ENCODE measurements around the gene FAM219B. TPM values are rescaled to one million over a fixed set of nuclear protein-coding genes. Genes with fewer than 3 reads are reported as not detected.
A peak's percentile ranks its signal among the peaks of the same experiment; 100 is the strongest.
"Not testable (repeated sequence)": the region's sequence is repeated elsewhere in the genome, so short reads cannot be mapped to it uniquely, and the experiment has no call there.

FAM219B gene, protein sequence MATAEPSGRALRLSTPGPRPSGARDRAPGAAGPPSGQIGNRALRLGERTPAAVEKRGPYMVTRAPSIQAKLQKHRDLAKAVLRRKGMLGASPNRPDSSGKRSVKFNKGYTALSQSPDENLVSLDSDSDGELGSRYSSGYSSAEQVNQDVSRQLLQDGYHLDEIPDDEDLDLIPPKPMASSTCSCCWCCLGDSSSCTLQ
- total RNA-seq (2014; rRNA removed; shearing (Covaris generic)): 20.4 and 27.4 TPM in 2 replicates
- polyA plus RNA-seq (2015; cell fraction: cytosol; rRNA removed): 18.5 and 20.8 TPM in 2 replicates
- 91.1 and 109 TPM in 2 replicates for polyA plus RNA-seq (2015; cell fraction: nucleus; rRNA removed)

DNA sequence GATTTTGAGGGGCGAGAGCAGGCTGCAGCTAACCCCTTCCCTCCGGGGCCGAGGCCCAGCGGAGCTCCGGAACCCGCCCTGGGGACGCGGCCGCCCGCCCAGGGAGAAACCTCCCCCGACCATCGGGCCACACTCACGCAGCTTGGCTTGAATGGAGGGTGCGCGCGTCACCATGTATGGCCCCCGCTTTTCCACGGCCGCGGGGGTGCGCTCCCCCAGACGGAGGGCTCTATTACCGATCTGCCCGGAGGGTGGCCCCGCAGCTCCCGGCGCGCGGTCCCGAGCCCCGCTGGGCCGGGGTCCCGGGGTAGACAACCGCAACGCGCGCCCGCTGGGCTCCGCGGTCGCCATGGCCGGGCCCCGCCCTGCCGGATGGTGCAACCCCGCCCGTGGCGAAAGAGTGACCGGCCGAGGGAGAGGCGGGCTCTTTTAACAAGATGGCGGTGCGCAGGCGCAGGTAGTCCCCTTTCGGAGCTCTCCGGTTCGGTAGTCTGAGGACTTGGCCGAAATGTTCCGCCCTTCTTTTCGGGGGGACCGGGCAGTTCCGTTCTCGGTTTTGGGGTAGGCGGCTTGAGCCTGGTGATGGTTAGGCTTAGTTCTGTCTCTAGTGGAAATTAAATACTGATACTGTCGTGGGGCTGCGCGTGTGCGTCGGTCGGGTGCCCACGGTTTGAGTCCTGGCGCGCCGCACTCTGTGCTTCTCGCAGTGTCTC, at the start of gene FAM219B:
Gene FAM219B (minus strand): TSS at position 402 of the 713 bp plus-strand sequence. CDS start 51 bp downstream, at position 351.
- DNase-seq (ENCODE audit: low read depth): peak; percentile 69

- DNase-seq (ENCODE audit: low read depth): no peak
These were observed 49.4 kb upstream of the FAM219B start for GRCh38 chr15:74955796-74956647.

- DNase-seq (ENCODE audit: low read depth): no peak
These were observed 48.4 kb upstream of the FAM219B start for GRCh38 chr15:74955017-74955416.

DNA sequence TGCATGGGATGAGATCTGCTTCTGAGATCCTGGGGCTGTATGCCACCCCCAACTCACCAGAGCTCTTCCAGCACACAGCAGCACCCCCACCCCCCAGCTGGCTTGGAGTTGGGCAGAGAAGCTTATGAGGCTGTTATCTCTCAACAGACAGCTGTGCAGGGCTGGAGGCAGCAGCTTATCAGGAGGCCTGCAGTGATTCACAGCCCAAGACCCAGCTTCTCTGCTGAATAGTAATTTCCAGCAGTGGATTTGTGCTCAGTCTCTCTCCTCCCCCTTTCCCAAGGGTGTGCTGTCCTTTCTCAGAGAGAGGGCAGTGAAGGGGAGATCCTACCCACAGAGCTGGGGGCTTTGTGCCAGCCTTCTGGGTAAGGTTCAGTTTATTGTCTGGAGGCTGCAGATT, 47.9 kb upstream of the FAM219B start:
- no peak for DNase-seq (ENCODE audit: low read depth)

GRCh38 chr15:74951006-74951405, 44.4 kb upstream of the FAM219B start:
- DNase-seq (ENCODE audit: low read depth): no peak

GRCh38 chr15:74950078-74950908, 43.6 kb upstream of the FAM219B start:
- peak; percentile 65 for DNase-seq (ENCODE audit: low read depth)

DNA sequence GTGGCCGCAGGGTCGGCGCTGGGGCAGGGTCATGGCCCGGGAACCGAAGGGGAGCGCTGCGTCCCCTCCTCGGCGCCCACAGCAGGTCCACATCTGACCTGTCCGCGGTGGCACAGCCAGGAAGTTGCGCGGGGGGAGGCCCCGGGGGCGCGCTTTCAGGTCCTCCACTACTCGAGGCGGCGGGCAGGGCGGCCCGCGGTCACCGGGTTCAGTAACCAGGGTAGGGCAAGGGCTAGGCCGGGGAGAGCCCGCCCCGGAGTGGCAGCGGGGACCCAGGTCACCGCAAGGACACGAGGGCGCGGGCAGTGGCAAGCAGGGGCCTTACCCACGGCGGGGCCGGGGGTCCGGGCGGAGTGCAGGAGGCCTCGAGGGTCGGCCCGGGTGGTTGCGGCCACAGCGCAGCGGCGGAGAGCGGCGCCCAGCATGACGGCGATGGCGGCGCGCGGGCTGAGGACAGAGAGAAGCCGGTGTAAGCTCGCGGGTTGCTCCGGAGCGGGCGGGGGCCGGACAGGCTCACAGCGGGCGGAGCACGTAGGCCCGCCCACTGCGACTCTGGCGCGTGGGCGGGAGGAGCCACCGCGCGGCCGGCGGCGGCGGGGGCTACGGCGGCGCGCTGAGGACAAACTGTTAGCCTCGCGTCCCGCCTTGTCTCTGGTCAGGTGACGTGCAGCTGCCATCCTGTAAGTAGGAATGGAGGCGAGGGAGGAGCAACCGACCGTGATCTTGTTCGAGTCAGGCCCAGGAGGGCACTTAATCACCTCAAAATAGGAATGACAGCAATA, 31.1 kb upstream of the FAM219B start, which contains the start of gene COX5A:
Gene COX5A (minus strand): TSS at position 484 of the 782 bp plus-strand sequence. CDS start 59 bp downstream, at position 425.
- peak; percentile 94 for DNase-seq (ENCODE audit: low read depth)

DNA sequence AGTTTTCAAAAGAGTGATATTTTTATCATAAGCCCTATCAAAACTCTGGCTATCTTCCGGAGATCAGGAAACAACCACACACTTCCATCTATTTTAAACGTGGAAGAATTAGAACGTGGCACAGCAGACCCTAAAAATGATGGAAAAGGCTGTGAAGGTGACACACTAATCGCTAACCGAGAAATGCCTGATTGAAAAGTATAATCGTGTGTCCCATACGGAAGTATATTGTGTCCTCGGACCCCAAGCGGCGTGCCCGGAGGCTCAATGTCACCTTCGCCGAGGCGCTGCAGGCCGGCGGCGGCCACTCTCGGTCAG, 30.6 kb upstream of the FAM219B start:
- no peak for DNase-seq (ENCODE audit: low read depth)

GRCh38 chr15:74935193-74935592, 28.5 kb upstream of the FAM219B start:
- not testable (repeated sequence) for DNase-seq (ENCODE audit: low read depth)

DNA sequence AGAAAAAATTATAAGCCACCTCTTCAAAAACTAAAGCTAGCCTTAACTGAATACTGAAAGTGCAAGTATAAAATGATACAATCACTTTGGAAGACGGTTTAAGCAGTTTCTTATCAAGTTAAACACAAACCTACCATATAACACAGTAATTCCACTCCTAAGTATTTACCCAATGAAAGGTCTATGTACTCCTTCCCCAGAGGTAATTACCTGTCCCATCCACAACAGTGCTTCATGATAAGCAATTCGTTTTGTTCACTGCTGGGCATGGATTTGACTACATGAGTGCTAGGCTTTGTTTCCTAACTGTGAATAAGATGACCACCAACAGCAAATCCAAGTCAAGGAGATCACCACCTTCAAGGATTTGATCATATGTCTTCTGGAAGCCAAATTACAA, 26.9 kb upstream of the FAM219B start:
- no peak for DNase-seq (ENCODE audit: low read depth)

DNA sequence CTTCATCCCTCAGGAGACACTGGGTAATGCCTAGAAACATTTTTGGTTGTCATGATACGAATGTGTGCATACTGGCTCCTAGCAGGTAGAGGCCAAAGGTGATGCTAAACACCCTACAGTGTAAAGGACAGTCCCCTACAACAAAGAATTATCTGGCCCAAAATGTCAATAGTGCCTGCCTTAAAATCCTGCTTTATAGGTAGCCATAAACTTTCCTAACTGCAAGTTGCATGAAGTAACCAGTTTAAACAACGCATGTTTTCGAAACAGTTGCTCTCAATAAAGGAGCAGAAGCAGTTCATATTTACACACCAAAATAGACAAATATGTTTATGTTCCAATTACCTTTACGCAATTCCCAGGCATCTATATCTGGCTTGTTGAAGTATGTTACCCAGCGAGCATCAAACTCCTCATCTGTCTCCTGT, 22.1 kb upstream of the FAM219B start:
- no peak for DNase-seq (ENCODE audit: low read depth)

- DNase-seq (ENCODE audit: low read depth): no peak
These were observed 17.9 kb upstream of the FAM219B start for GRCh38 chr15:74924525-74924924.

- peak; percentile 51 for DNase-seq (ENCODE audit: low read depth)
These were observed 13.8 kb upstream of the FAM219B start for GRCh38 chr15:74920456-74920855.

GRCh38 chr15:74917676-74918075, 11.0 kb upstream of the FAM219B start:
- peak; percentile 31 for DNase-seq (ENCODE audit: low read depth)

DNA sequence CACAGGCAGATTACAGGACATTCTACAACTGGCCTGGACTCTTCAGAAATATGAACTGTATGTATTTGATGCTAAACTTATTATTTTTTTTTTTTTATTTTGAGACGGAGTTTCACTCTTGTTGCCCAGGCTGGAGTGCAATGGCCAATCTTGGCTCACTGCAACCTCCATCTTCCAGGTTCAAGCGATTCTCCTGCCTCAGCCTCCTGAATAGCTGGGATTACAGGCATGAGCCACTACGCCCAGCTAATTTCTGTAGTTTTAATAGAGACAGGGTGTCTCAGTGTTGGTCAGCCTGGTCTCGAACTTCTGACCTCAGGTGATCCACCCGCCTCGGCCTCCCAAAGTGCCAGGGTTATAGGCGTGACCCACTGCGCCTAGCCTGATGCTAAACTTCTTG, 7.1 kb upstream of the FAM219B start:
- not testable (repeated sequence) for DNase-seq (ENCODE audit: low read depth)

GRCh38 chr15:74913041-74913440, 6.4 kb upstream of the FAM219B start:
- no peak for DNase-seq (ENCODE audit: low read depth)

DNA sequence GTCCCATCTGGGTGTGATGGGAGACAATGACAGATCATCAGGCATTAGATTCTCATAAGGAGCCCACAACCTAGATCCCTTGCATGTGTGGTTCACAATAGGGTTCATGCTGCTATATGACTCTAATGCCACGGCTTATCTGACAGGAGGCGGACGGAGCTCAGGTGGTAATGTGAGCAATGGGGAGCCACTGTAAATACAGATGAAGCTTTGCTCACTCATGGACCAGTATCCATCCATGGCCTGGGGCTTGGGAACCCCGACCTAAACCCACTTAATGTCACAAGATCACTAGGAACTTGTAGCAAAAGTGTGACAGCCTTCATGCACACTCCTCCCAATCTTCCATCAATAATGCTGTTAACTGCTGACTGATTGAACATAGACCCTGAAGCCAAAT, 2.0 kb upstream of the FAM219B start:
- no peak for DNase-seq (ENCODE audit: low read depth)

GRCh38 chr15:74907163-74907870, 666 bp upstream of the FAM219B start:
- no peak for DNase-seq (ENCODE audit: low read depth)

GRCh38 chr15:74906067-74906449, 593 bp downstream of the FAM219B start:
- peak; percentile 14 for DNase-seq (ENCODE audit: low read depth)
